Fibroblast of peridontal ligament (primary cell): ENCODE results near the gene TMEM53.

Experiments
- DNase-seq: peaks from one replicate; pipeline ENCODE4 v3.0.0-alpha.2; 2010; ENCODE audit errors: extremely low read depth

The TMEM53 gene

GRCh38 chr1:44603718-44604117 is 70.6 kb downstream of the TMEM53 start:
- no peak for DNase-seq
